Fibroblast of lung (primary cell): ENCODE measurements around the gene TOR1B. TPM values are rescaled to one million over a fixed set of nuclear protein-coding genes. Genes with fewer than 3 reads are reported as not detected.

Experiments
- DNase-seq, 2 donors: peaks; one replicate each; pipeline versions ENCODE4 v3.0.0 to v3.0.0-alpha.2; 2010; ENCODE audit warnings: low read depth in 2 of 2
- H2AFZ ChIP-seq: 2 replicates; pipeline ENCODE4 v1.5.1; 2012; ENCODE audit warnings: low read length, control low read depth, inconsistent platforms
- H3K27ac ChIP-seq: 2 replicates; pipeline ENCODE4 v1.5.1; 2011; ENCODE audit warnings: low read length, control low read depth; ENCODE audit not compliant: insufficient read depth
- H3K27me3 ChIP-seq: 2 replicates; pipeline ENCODE4 v1.5.1; 2011; ENCODE audit warnings: mild to moderate bottlenecking, low read length; ENCODE audit not compliant: control insufficient read depth, insufficient read depth
- H3K36me3 ChIP-seq: 2 replicates; pipeline ENCODE4 v1.5.1; 2011; ENCODE audit warnings: low read length; ENCODE audit not compliant: control insufficient read depth, insufficient read depth
- H3K4me1 ChIP-seq: 2 replicates; pipeline ENCODE4 v1.5.1; 2011; ENCODE audit warnings: low read length; ENCODE audit not compliant: control insufficient read depth, insufficient read depth; ENCODE audit errors: extremely low read depth
- H3K4me2 ChIP-seq: 2 replicates; pipeline ENCODE4 v1.5.1; 2011; ENCODE audit warnings: low read length, control low read depth; ENCODE audit not compliant: insufficient read depth; ENCODE audit errors: extremely low read depth
- H3K4me3 ChIP-seq, 4 experiments: fragments of 200-600 bp in 1 of 4; sonication (generic) in 1 of 4; replicated peaks in 1 of 4; 2 replicates each; pipeline ENCODE4 v1.5.1; 2011 to 2016; ENCODE audit warnings: low read length in 4 of 4, low read depth in 3 of 4, mild to moderate bottlenecking in 3 of 4, control low read depth in 2 of 4, inconsistent platforms in 1 of 4, mixed read lengths in 1 of 4; ENCODE audit not compliant: insufficient read depth in 1 of 4; ENCODE audit errors: control extremely low read depth in 1 of 4
- H3K79me2 ChIP-seq: 2 replicates; pipeline ENCODE4 v1.5.1; 2012; ENCODE audit warnings: mild to moderate bottlenecking, low read length, inconsistent platforms; ENCODE audit not compliant: control insufficient read depth, insufficient read depth
- H3K9ac ChIP-seq: 2 replicates; pipeline ENCODE4 v1.5.1; 2011; ENCODE audit warnings: mild to moderate bottlenecking, low read length, control low read depth; ENCODE audit not compliant: insufficient read depth
- H3K9me3 ChIP-seq: 2 replicates; pipeline ENCODE4 v1.5.1; 2012; ENCODE audit warnings: low read depth, low read length; ENCODE audit not compliant: control insufficient read depth, insufficient read depth
- H4K20me1 ChIP-seq: 2 replicates; pipeline ENCODE4 v1.5.1; 2011; ENCODE audit warnings: low read length; ENCODE audit not compliant: control insufficient read depth, insufficient read depth; ENCODE audit errors: extremely low read depth
- CTCF ChIP-seq, 2 donors: IDR thresholded peaks in 1 of 2; conservative IDR thresholded peaks in 1 of 2; 1 replicate in 1 of 2; 2 replicates in 1 of 2; pipeline ENCODE4 v1.5.1; 2011 to 2012; ENCODE audit warnings: low read length in 2 of 2, control low read depth in 1 of 2, inconsistent platforms in 1 of 2, low read depth in 1 of 2, mild to moderate bottlenecking in 1 of 2
- EZH2 ChIP-seq: IDR thresholded peaks from 2 replicates; pipeline ENCODE4 v1.5.1; 2012; ENCODE audit warnings: low read length, control low read depth, mild to moderate bottlenecking; ENCODE audit errors: missing control alignments
- polyA plus RNA-seq, 2 donors: library from polyadenylated mRNA; depleted of rRNA in 1 of 2; stranded (reverse) in 1 of 2; unstranded in 1 of 2; fragments of >200 nt; gene quantifications; 2 replicates each; pipeline ENCODE4 v1.2.1, GENCODE V29; 2011 to 2012; ENCODE audit warnings: missing spikeins in 1 of 2
- total RNA-seq: library from RNA; depleted of rRNA; stranded (reverse); fragments of >200 nt; gene quantifications from 2 replicates; pipeline ENCODE4 v1.2.1, GENCODE V29; 2014

TOR1B gene
- total and polyA plus RNA-seq, 2 donors (not counting 1 experiment from before 2014, with no cell fraction given) = 20.3 to 33.6 TPM

GRCh38 chr9:129823935-129824601 lies 21.1 kb downstream of the TOR1B start, which contains the start of gene TOR1A:
TSS of gene TOR1A (minus strand) at chr9:129824136. CDS start at chr9:129824085, 51 bp downstream.
- H3K79me2 ChIP-seq = peaks cover 11% of the 10 kb centered on the region
- H3K9me3 ChIP-seq = no peaks in the 10 kb centered on the region
- peaks cover 2% of the 10 kb centered on the region for H3K4me1 ChIP-seq
- peak within 1 kb of the TSS; percentile 70 to 88 (median 76) for H3K4me3 ChIP-seq
- peak within 1 kb of the TSS; percentile 64 for H3K27ac ChIP-seq
- no peaks in the 10 kb centered on the region for H4K20me1 ChIP-seq
- H3K9ac ChIP-seq = peak within 1 kb of the TSS; percentile 87
- no peak for TF ChIP-seq CTCF (conservative IDR thresholded peaks at IDR 0.05 in 1 of 2, IDR thresholded peaks at IDR 0.05 in 1 of 2; ENCODE audit: low read depth in 1 of 2, low read length in 2 of 2)
- TF ChIP-seq EZH2 = no peak
- peaks cover 11% of the 10 kb centered on the region for H3K36me3 ChIP-seq
- no peaks in the 10 kb centered on the region for H3K27me3 ChIP-seq
- peak within 1 kb of the TSS; percentile 88 for H2AFZ ChIP-seq
- peak within 1 kb of the TSS; percentile 89 for H3K4me2 ChIP-seq
- peak; percentile 89 to 96 for DNase-seq

- H3K27ac ChIP-seq = no peak overlapping the region
Observed at GRCh38 chr9:129826344-129826743, 23.4 kb downstream of the TOR1B start.

GRCh38 chr9:129826759-129827158 lies 23.8 kb downstream of the TOR1B start:
- H3K27ac ChIP-seq = no peak overlapping the region
- TF ChIP-seq EZH2 (no peak), CTCF (conservative IDR thresholded peaks at IDR 0.05 in 1 of 2, IDR thresholded peaks at IDR 0.05 in 1 of 2; ENCODE audit: low read depth in 1 of 2, low read length in 2 of 2) (no peak)
- no peaks in the 10 kb centered on the region for H3K27me3 ChIP-seq
- no peaks in the 10 kb centered on the region for H3K9me3 ChIP-seq
- no peak overlapping the region for H3K9ac ChIP-seq
- peaks cover 2% of the 10 kb centered on the region for H3K4me1 ChIP-seq
- no peaks in the 10 kb centered on the region for H4K20me1 ChIP-seq
- H3K4me3 ChIP-seq = no peak overlapping the region
- no peak overlapping the region for H2AFZ ChIP-seq
- H3K36me3 ChIP-seq = peaks cover 14% of the 10 kb centered on the region
- no peak for DNase-seq
- no peak overlapping the region for H3K4me2 ChIP-seq
- peaks cover 11% of the 10 kb centered on the region for H3K79me2 ChIP-seq

More at GRCh38 chr9:129826344-129826743, 23.4 kb downstream of the TOR1B start:
- H3K9me3 ChIP-seq = no peaks in the 10 kb centered on the region
- no peak overlapping the region for H3K9ac ChIP-seq
- no peak overlapping the region for H2AFZ ChIP-seq
- H3K4me2 ChIP-seq = no peak overlapping the region
- TF ChIP-seq EZH2 (no peak), CTCF (conservative IDR thresholded peaks at IDR 0.05 in 1 of 2, IDR thresholded peaks at IDR 0.05 in 1 of 2; ENCODE audit: low read depth in 1 of 2, low read length in 2 of 2) (no peak)
- H3K4me1 ChIP-seq = peaks cover 2% of the 10 kb centered on the region
- H3K27me3 ChIP-seq = no peaks in the 10 kb centered on the region
- DNase-seq = no peak
- no peak overlapping the region for H3K4me3 ChIP-seq
- H3K36me3 ChIP-seq = peaks cover 15% of the 10 kb centered on the region
- H3K79me2 ChIP-seq = peaks cover 11% of the 10 kb centered on the region
- no peaks in the 10 kb centered on the region for H4K20me1 ChIP-seq
